BJ (cell line): ENCODE data around the gene ZNF440. TPM values are rescaled to one million over a fixed set of nuclear protein-coding genes. Genes with fewer than 3 reads are reported as not detected.
A peak's percentile ranks its signal among the peaks of the same experiment; 100 is the strongest.
"Not testable (repeated sequence)": the region's sequence is repeated elsewhere in the genome, so short reads cannot be mapped to it uniquely, and the experiment has no call there.

Experiments used
- CTCF ChIA-PET: fragments of 350-600 bp; formaldehyde crosslinking; extraction: SDS; loops from one replicate; lab custom pipeline; 2021; ENCODE audit warnings: antibody characterized with exemption, inconsistent platforms; lab: Yijun Ruan, JAX
- POLR2A ChIA-PET: fragments of 300-600 bp; sonication (Branson Sonifier 250); formaldehyde crosslinking; extraction: SDS; loops from one replicate; lab custom pipeline; 2021; ENCODE audit warnings: antibody characterized with exemption; lab: Charles Lee
- DNase-seq: peaks from one replicate; pipeline ENCODE4 v3.0.0-alpha.2; 2011; ENCODE audit warnings: low read depth
- H3K27me3 ChIP-seq: 2 replicates; pipeline ENCODE4 v1.6.0; 2011; ENCODE audit warnings: low read length; ENCODE audit not compliant: control insufficient read depth, insufficient read depth
- H3K36me3 ChIP-seq: 2 replicates; pipeline ENCODE4 v1.5.1; 2011; ENCODE audit warnings: low read length; ENCODE audit not compliant: control insufficient read depth, insufficient read depth
- H3K4me3 ChIP-seq: 2 replicates; pipeline ENCODE4 v1.5.1; 2011; ENCODE audit warnings: low read depth, mild to moderate bottlenecking, control low read depth, low read length
- CTCF ChIP-seq: IDR thresholded peaks from 2 replicates; pipeline ENCODE4 v1.5.1; 2011; ENCODE audit warnings: low read depth, mild to moderate bottlenecking, control low read depth, inconsistent platforms, low read length, moderate library complexity; ENCODE audit not compliant: insufficient read depth
- polyA plus RNA-seq: library from polyadenylated mRNA; depleted of rRNA; stranded (reverse); fragments of >200 nt; gene quantifications from 2 replicates; pipeline ENCODE4 v1.2.3, GENCODE V29; 2011

ZNF440 gene
- polyA plus RNA-seq, 1 experiment = 2.0 TPM

GRCh38 chr19:11872624-11873023, 58.6 kb downstream of the ZNF440 start:
- DNase-seq = no peak
- POLR2A ChIA-PET = no interaction called here
- CTCF ChIA-PET = interaction anchor here (0.8 to 1.3 kb wide), 2 partner anchors 9 to 10 kb away, joined by 4 to 5 read pairs; no protein-coding TSS in a partner anchor

GRCh38 chr19:11873762-11874161, 59.7 kb downstream of the ZNF440 start:
- ChIA-PET CTCF (no interaction called here), POLR2A (no interaction called here)
- no peak for DNase-seq
- no peaks in the 10 kb centered on the region for H3K36me3 ChIP-seq
- TF ChIP-seq CTCF = no peak
- H3K4me3 ChIP-seq = no peak overlapping the region
- H3K27me3 ChIP-seq = no peaks in the 10 kb centered on the region

More at GRCh38 chr19:11872624-11873023, 58.6 kb downstream of the ZNF440 start:
- H3K36me3 ChIP-seq = no peaks in the 10 kb centered on the region; the same call in 1 of the 2 replicates
- no peaks in the 10 kb centered on the region for H3K27me3 ChIP-seq
- no peak overlapping the region for H3K4me3 ChIP-seq
- no peak for TF ChIP-seq CTCF

- DNase-seq, POLR2A ChIA-PET, H3K4me3 ChIP-seq, H3K27me3 ChIP-seq, H3K36me3 ChIP-seq: not testable (repeated sequence)
- CTCF ChIA-PET = interaction anchor here (0.7 to 10.1 kb wide), 7 partner anchors 9 to 261 kb away, joined by 3 to 70 read pairs (median 11); partner anchors contain the start of genes ZNF20 and ZNF491
Observed at GRCh38 chr19:11879687-11880266, 65.7 kb downstream of the ZNF440 start.

- CTCF ChIA-PET = interaction anchor here (0.6 to 10.1 kb wide), 7 partner anchors 10 to 260 kb away, joined by 3 to 70 read pairs (median 11); partner anchors contain the start of genes ZNF20 and ZNF491
- Histone ChIP-seq H3K4me3 (no peak overlapping the region), H3K36me3 (no peaks in the 10 kb centered on the region), H3K27me3 (no peaks in the 10 kb centered on the region; the same call in 1 of the 2 replicates)
- no peak for DNase-seq
- TF ChIP-seq CTCF = no peak
- POLR2A ChIA-PET = no interaction called here
Observed at GRCh38 chr19:11880598-11880997, 66.5 kb downstream of the ZNF440 start.

GRCh38 chr19:11881151-11881800, 67.2 kb downstream of the ZNF440 start:
- peak; percentile 77 for TF ChIP-seq CTCF
- no peaks in the 10 kb centered on the region for H3K36me3 ChIP-seq
- CTCF ChIA-PET = interaction anchor here (0.6 to 10.1 kb wide), 10 partner anchors 9 to 275 kb away, joined by 3 to 70 read pairs (median 4); partner anchors contain the start of genes ZNF20, ZNF491 and ZNF625
- no peak overlapping the region for H3K4me3 ChIP-seq
- no peaks in the 10 kb centered on the region; the same call in 1 of the 2 replicates for H3K27me3 ChIP-seq
- DNase-seq = no peak
- POLR2A ChIA-PET = no interaction called here
